ENCODE measurements around the gene LAMP5.

DNA sequence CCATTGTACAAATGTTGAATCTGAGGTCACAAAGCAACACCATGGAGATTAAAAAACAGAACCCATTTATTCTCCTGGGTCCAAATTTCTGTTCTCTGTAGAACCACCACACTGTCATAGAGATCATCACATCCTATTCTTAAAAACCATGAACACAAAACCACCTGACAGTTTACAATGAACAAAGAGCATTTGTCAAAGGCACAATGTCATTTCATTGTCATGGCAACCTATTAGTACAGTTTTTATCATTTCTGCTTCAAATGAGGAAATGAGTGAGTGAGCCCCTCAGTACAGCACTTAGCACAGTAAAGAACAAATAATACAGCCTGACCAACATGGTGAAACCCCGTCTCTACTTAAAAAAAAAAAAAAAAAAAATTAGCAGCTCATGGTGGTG is 23.1 kb upstream of the LAMP5 start:
- no peak for TF ChIP-seq YY1 (IDR thresholded peaks at IDR 0.05; ENCODE audit: insufficient read depth, insufficient read length)
- TF ChIP-seq SUZ12 (IDR thresholded peaks at IDR 0.05; ENCODE audit: extremely low read depth, insufficient read depth, insufficient read length) = no peak
- no peak for TF ChIP-seq ZNF274 (IDR thresholded peaks at IDR 0.05; ENCODE audit: low read depth, low read length)

Measured in NT2/D1 (cell line).